ENCODE data around the gene SLC47A1.

Gene SLC47A1

GRCh38 chr17:19533718-19534561, at the start of gene SLC47A1:
TSS of gene SLC47A1 (plus strand) at chr17:19533854. CDS start at chr17:19533940, 86 bp downstream.
- in situ Hi-C loops (cut with MboI; ENCODE audit: low sequenced_read_pairs): no loop called here

- in situ Hi-C loops (cut with MboI; ENCODE audit: low sequenced_read_pairs): no loop called here
These were observed 47.8 kb upstream of the SLC47A1 start for GRCh38 chr17:19485800-19486340.

GRCh38 chr17:19486351-19487023, 47.2 kb upstream of the SLC47A1 start:
- in situ Hi-C loops (cut with MboI; ENCODE audit: low sequenced_read_pairs): no loop called here

- in situ Hi-C loops (cut with MboI; ENCODE audit: low sequenced_read_pairs): no loop called here
These were observed 46.5 kb upstream of the SLC47A1 start for GRCh38 chr17:19487024-19487600.

GRCh38 chr17:19492141-19492540, 41.5 kb upstream of the SLC47A1 start:
- in situ Hi-C loops (cut with MboI; ENCODE audit: low sequenced_read_pairs): no loop called here

GRCh38 chr17:19494961-19495806, 38.5 kb upstream of the SLC47A1 start:
- in situ Hi-C loops (cut with MboI; ENCODE audit: low sequenced_read_pairs): no loop called here

GRCh38 chr17:19495828-19496528, 37.7 kb upstream of the SLC47A1 start:
- in situ Hi-C loops (cut with MboI; ENCODE audit: low sequenced_read_pairs): no loop called here

- in situ Hi-C loops (cut with MboI; ENCODE audit: low sequenced_read_pairs): no loop called here
These were observed 36.0 kb upstream of the SLC47A1 start for GRCh38 chr17:19497624-19498023.

- in situ Hi-C loops (cut with MboI; ENCODE audit: low sequenced_read_pairs): loop anchor here (25.0 kb wide), 2 partner anchors 136 to 236 kb away; partner anchors contain the start of genes ALDH3A1 and ALDH3A2
These were observed 32.4 kb upstream of the SLC47A1 start for GRCh38 chr17:19501219-19501618.

GRCh38 chr17:19502517-19502916, 31.1 kb upstream of the SLC47A1 start:
- in situ Hi-C loops (cut with MboI; ENCODE audit: low sequenced_read_pairs): loop anchor here (25.0 kb wide), 2 partner anchors 135 to 235 kb away; partner anchors contain the start of genes ALDH3A1 and ALDH3A2

- in situ Hi-C loops (cut with MboI; ENCODE audit: low sequenced_read_pairs): loop anchor here (25.0 kb wide), 2 partner anchors 132 to 232 kb away; partner anchors contain the start of genes ALDH3A1 and ALDH3A2
These were observed 28.1 kb upstream of the SLC47A1 start for GRCh38 chr17:19505561-19505960.

GRCh38 chr17:19507775-19508576, 25.7 kb upstream of the SLC47A1 start:
- in situ Hi-C loops (cut with MboI; ENCODE audit: low sequenced_read_pairs): loop anchor here (25.0 kb wide), 2 partner anchors 129 to 229 kb away; partner anchors contain the start of genes ALDH3A1 and ALDH3A2

GRCh38 chr17:19508577-19508867, 25.1 kb upstream of the SLC47A1 start:
- in situ Hi-C loops (cut with MboI; ENCODE audit: low sequenced_read_pairs): loop anchor here (25.0 kb wide), 2 partner anchors 129 to 229 kb away; partner anchors contain the start of genes ALDH3A1 and ALDH3A2

- in situ Hi-C loops (cut with MboI; ENCODE audit: low sequenced_read_pairs): loop anchor here (25.0 kb wide), 2 partner anchors 128 to 228 kb away; partner anchors contain the start of genes ALDH3A1 and ALDH3A2
These were observed 24.3 kb upstream of the SLC47A1 start for GRCh38 chr17:19509281-19509852.

- in situ Hi-C loops (cut with MboI; ENCODE audit: low sequenced_read_pairs): loop anchor here (25.0 kb wide), 2 partner anchors 126 to 226 kb away; partner anchors contain the start of genes ALDH3A1 and ALDH3A2
These were observed 22.8 kb upstream of the SLC47A1 start for GRCh38 chr17:19510903-19511302.

GRCh38 chr17:19513897-19514488, 19.7 kb upstream of the SLC47A1 start:
- in situ Hi-C loops (cut with MboI; ENCODE audit: low sequenced_read_pairs): loop anchor here (25.0 kb wide), 2 partner anchors 123 to 223 kb away; partner anchors contain the start of genes ALDH3A1 and ALDH3A2

- in situ Hi-C loops (cut with MboI; ENCODE audit: low sequenced_read_pairs): loop anchor here (25.0 kb wide), 2 partner anchors 120 to 220 kb away; partner anchors contain the start of genes ALDH3A1 and ALDH3A2
These were observed 16.0 kb upstream of the SLC47A1 start for GRCh38 chr17:19517699-19518098.
